ENCODE results near the gene ARID1B. TPM values are rescaled to one million over a fixed set of nuclear protein-coding genes. Genes with fewer than 3 reads are reported as not detected.

The ARID1B gene
- total and polyA plus RNA-seq, 9 of the 15 experiments (the other 6 are each of a cell fraction or from before 2014, with no cell fraction given): 12.5 to 50.5 (median 25.8) TPM

DNA sequence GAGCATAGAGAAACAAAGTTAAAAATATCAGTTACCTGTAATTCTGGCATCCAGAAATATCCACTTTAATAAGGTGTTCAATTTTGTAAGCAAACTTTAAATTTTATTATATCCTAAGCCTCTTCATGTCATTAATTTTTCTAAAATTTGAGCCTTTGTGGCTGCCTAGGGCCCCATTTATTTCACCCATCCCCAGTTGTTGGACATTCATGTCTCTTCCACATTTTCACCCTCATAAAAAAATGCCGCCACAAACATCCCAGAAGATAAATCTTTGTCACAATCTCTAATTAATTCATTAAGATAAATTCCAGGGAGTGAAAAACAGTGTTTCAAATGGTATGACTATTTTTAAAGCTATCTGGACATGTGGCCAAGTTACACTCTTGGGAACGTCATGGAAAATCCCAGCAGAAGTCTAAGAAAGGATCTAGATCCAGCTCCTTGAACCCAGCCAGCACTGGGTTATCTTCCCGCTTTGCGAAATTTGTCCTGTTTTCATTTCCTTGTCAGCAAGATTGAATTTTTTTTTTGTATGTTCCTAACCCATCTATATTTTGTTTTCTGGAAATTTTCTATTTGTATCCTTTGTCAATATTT, 448.9 kb downstream of the ARID1B start:
- no peaks in the 10 kb centered on the region for H3K79me2 ChIP-seq (ENCODE audit: control insufficient read depth, insufficient read depth, low read length)
- H2AFZ ChIP-seq (ENCODE audit: low read depth, low read length): peak overlapping the region; percentile 67; the same call in 1 of the 2 replicates
- no peak overlapping the region for H3K27ac ChIP-seq (ENCODE audit: extremely low read depth, low read depth, low read length)
- no peaks in the 10 kb centered on the region for H4K20me1 ChIP-seq (replicated peaks; ENCODE audit: control insufficient read depth, insufficient read depth, low read length)
- POLR2A ChIA-PET: interaction anchor here (1.1 to 1.5 kb wide), 3 partner anchors 14 to 49 kb away, joined by 3 to 6 read pairs (median 5); no protein-coding TSS in a partner anchor
- H3K9ac ChIP-seq (ENCODE audit: insufficient read depth in 1 of 2, low read depth in 2 of 2, low read length in 2 of 2): no peak overlapping the region
- TF ChIP-seq ADNP (tag; IDR thresholded peaks at IDR 0.05) (peak; percentile 48; the same call in 1 of the 2 replicates), NFIC (IDR thresholded peaks at IDR 0.05) (no peak)
- no peaks in the 10 kb centered on the region for H3K9me3 ChIP-seq (replicated peaks; ENCODE audit: control insufficient read depth, insufficient read depth, low read depth, low read length)
- H3K4me3 ChIP-seq: no peak overlapping the region
- ATAC-seq (no peak), FAIRE-seq (no peak), DNase-seq (ENCODE audit: extremely low read depth in 1 of 4, low spot score in 3 of 4) (no peak)
- H3K9me1 ChIP-seq (ENCODE audit: control insufficient read depth, insufficient read depth, low read length): no peaks in the 10 kb centered on the region
- intact Hi-C loops (cut with micrococcal nuclease): no loop called here
- no peak overlapping the region for H3K4me2 ChIP-seq (ENCODE audit: insufficient read depth, low read length)
- H3K36me3 ChIP-seq (ENCODE audit: control insufficient read depth, insufficient read depth, low read length): no peaks in the 10 kb centered on the region
- no TSS peak for BruUV-seq (replicated peaks)
- 48% methylated on average over 4 of the region's 4 CpGs for WGBS (ENCODE audit: insufficient coverage, low coverage, missing lambda C conversion rate)
- peaks cover 0 to 9% of the 10 kb centered on the region in 2 experiments; a peak in 2 of 5 replicates for H3K27me3 ChIP-seq (ENCODE audit: control insufficient read depth in 2 of 2, insufficient read depth in 2 of 2, low read length in 2 of 2)
- peaks cover 29 to 66% of the 10 kb centered on the region in 2 experiments for H3K4me1 ChIP-seq (replicated peaks in 1 of 2; ENCODE audit: control insufficient read depth in 2 of 2, insufficient read depth in 2 of 2, low read length in 2 of 2)
- CTCF ChIA-PET (ENCODE audit: low intra/inter-chr PET ratio): no interaction called here
- in situ Hi-C loops (cut with MboI): no loop called here

DNA sequence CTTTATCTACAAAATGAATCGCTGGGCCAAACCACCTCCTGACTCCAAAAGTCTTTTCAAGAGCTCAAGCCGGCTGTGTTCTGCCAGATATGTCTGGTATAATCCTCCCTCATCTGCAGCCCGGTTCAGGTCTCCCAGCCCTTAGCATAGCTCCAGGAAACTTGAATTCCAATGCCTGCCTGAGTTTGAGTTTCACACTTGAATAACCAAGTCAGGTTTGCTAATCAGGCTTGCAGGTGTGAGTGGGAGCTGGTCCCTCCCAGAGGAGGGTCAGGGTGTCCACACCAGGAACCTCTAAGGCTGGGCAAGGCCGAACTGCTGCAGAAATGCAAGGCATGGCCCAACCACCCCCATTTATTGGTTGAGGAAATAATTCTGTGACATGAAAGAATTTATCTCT, 449.6 kb downstream of the ARID1B start:
- peak; percentile 87 for FAIRE-seq
- CTCF ChIA-PET (ENCODE audit: low intra/inter-chr PET ratio): no interaction called here
- 0 out of 4 replicates have a peak, but pooled peaks of 1 of the 2 experiments have one; percentile 5 for TF ChIP-seq RCOR1 (IDR thresholded peaks at IDR 0.05; ENCODE audit: borderline replicate concordance in 1 of 2, low read depth in 2 of 2, low read length in 2 of 2)
- TF ChIP-seq, protein P1, sequence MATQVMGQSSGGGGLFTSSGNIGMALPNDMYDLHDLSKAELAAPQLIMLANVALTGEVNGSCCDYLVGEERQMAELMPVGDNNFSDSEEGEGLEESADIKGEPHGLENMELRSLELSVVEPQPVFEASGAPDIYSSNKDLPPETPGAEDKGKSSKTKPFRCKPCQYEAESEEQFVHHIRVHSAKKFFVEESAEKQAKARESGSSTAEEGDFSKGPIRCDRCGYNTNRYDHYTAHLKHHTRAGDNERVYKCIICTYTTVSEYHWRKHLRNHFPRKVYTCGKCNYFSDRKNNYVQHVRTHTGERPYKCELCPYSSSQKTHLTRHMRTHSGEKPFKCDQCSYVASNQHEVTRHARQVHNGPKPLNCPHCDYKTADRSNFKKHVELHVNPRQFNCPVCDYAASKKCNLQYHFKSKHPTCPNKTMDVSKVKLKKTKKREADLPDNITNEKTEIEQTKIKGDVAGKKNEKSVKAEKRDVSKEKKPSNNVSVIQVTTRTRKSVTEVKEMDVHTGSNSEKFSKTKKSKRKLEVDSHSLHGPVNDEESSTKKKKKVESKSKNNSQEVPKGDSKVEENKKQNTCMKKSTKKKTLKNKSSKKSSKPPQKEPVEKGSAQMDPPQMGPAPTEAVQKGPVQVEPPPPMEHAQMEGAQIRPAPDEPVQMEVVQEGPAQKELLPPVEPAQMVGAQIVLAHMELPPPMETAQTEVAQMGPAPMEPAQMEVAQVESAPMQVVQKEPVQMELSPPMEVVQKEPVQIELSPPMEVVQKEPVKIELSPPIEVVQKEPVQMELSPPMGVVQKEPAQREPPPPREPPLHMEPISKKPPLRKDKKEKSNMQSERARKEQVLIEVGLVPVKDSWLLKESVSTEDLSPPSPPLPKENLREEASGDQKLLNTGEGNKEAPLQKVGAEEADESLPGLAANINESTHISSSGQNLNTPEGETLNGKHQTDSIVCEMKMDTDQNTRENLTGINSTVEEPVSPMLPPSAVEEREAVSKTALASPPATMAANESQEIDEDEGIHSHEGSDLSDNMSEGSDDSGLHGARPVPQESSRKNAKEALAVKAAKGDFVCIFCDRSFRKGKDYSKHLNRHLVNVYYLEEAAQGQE (IDR thresholded peaks at IDR 0.05; ENCODE audit: borderline replicate concordance): peak; percentile 52
- TF ChIP-seq, protein P1 (CRISPR knock-in tag; IDR thresholded peaks at IDR 0.05; ENCODE audit: low read depth): no peak
- TF ChIP-seq CBFA2T3 (IDR thresholded peaks at IDR 0.05): peak; percentile 32; the same call in 1 of the 2 replicates

More for the DNA sequence above, 449.6 kb downstream of the ARID1B start:
- ATAC-seq (peak; percentile 63), DNase-seq (ENCODE audit: extremely low read depth in 1 of 4, low spot score in 3 of 4) (peak in 2 of 4 experiments; percentile 72 to 78)
- no peaks in the 10 kb centered on the region for H3K36me3 ChIP-seq (ENCODE audit: control insufficient read depth, insufficient read depth, low read length)
- intact Hi-C loops (cut with micrococcal nuclease) (loop anchor here (1.0 kb wide), 1 partner anchor 48 kb away; no protein-coding TSS in a partner anchor), in situ Hi-C loops (cut with MboI) (no loop called here)
- H3K79me2 ChIP-seq (ENCODE audit: control insufficient read depth, insufficient read depth, low read length): no peaks in the 10 kb centered on the region
- H4K20me1 ChIP-seq (replicated peaks; ENCODE audit: control insufficient read depth, insufficient read depth, low read length): no peaks in the 10 kb centered on the region
- H3K9me1 ChIP-seq (ENCODE audit: control insufficient read depth, insufficient read depth, low read length): no peaks in the 10 kb centered on the region
- WGBS (ENCODE audit: insufficient coverage, low coverage, missing lambda C conversion rate): 0% methylated on average over 4 of the region's 4 CpGs
- H3K27me3 ChIP-seq (ENCODE audit: control insufficient read depth in 2 of 2, insufficient read depth in 2 of 2, low read length in 2 of 2): peaks cover 0 to 9% of the 10 kb centered on the region in 2 experiments; a peak in 1 of 5 replicates
- POLR2A ChIA-PET: interaction anchor here (0.5 to 1.5 kb wide), 5 partner anchors 13 to 446 kb away, joined by 3 to 6 read pairs (median 3); no protein-coding TSS in a partner anchor
- peaks cover 25 to 59% of the 10 kb centered on the region in 2 experiments for H3K4me1 ChIP-seq (replicated peaks in 1 of 2; ENCODE audit: control insufficient read depth in 2 of 2, insufficient read depth in 2 of 2, low read length in 2 of 2)
- H3K4me2 ChIP-seq (ENCODE audit: insufficient read depth, low read length): no peak overlapping the region; the same call in 1 of the 2 replicates
- H2AFZ ChIP-seq (ENCODE audit: low read depth, low read length): peak overlapping the region; percentile 6; the same call in 1 of the 2 replicates
- no peaks in the 10 kb centered on the region for H3K9me3 ChIP-seq (replicated peaks; ENCODE audit: control insufficient read depth, insufficient read depth, low read depth, low read length)
- H3K27ac ChIP-seq (ENCODE audit: extremely low read depth, low read depth, low read length): no peak overlapping the region
- H3K9ac ChIP-seq (ENCODE audit: insufficient read depth in 1 of 2, low read depth in 2 of 2, low read length in 2 of 2): peak overlapping the region in 1 of 2 experiments; percentile 26; a peak in 1 of 4 replicates
- no peak overlapping the region for H3K4me3 ChIP-seq
- no TSS peak for BruUV-seq (replicated peaks)
